B cell (primary cell): ENCODE results near the gene RPS6KA1.

Source experiments
- EZH2 ChIP-seq: IDR thresholded peaks from 2 replicates; pipeline ENCODE4 v1.6.1; 2012; ENCODE audit warnings: borderline replicate concordance, low read depth, mild to moderate bottlenecking, moderate library complexity, low read length; ENCODE audit not compliant: insufficient read depth, poor library complexity, severe bottlenecking
- TF ChIP-seq, protein P1 (sequence below): fragments of 200-600 bp; IDR thresholded peaks from one replicate; pipeline ENCODE4 v1.8.0; 2022; ENCODE audit warnings: antibody characterized with exemption, mild to moderate bottlenecking

DNA sequence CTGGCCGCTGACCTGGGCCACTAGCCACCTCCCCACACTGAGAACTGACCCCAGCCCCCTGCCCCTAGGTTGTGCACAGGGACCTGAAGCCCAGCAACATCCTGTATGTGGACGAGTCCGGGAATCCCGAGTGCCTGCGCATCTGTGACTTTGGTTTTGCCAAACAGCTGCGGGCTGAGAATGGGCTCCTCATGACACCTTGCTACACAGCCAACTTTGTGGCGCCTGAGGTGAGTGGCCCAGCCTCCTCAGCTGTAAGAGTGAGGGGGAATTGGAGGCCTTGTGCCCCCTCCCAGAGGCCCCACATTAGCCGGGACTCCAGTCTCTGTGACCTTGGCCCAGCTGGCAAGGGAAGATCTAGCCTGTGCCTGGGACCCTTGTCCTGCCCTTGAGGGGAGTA lies 41.8 kb downstream of the RPS6KA1 start:
- TF ChIP-seq, protein P1, sequence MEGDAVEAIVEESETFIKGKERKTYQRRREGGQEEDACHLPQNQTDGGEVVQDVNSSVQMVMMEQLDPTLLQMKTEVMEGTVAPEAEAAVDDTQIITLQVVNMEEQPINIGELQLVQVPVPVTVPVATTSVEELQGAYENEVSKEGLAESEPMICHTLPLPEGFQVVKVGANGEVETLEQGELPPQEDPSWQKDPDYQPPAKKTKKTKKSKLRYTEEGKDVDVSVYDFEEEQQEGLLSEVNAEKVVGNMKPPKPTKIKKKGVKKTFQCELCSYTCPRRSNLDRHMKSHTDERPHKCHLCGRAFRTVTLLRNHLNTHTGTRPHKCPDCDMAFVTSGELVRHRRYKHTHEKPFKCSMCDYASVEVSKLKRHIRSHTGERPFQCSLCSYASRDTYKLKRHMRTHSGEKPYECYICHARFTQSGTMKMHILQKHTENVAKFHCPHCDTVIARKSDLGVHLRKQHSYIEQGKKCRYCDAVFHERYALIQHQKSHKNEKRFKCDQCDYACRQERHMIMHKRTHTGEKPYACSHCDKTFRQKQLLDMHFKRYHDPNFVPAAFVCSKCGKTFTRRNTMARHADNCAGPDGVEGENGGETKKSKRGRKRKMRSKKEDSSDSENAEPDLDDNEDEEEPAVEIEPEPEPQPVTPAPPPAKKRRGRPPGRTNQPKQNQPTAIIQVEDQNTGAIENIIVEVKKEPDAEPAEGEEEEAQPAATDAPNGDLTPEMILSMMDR, result no peak
- TF ChIP-seq EZH2, result no peak
